GM06990 (cell line): ENCODE results near the gene PRSS8.

Experiments
- DNase-seq: peaks from one replicate; pipeline ENCODE4 v3.0.0-alpha.2; 2011; ENCODE audit not compliant: insufficient read length; ENCODE audit errors: extremely low read depth
- H3K27me3 ChIP-seq: replicated peaks from 2 replicates; pipeline ENCODE4 v1.6.0; 2011; ENCODE audit warnings: low read length; ENCODE audit not compliant: control insufficient read depth, insufficient read depth
- H3K36me3 ChIP-seq: 2 replicates; pipeline ENCODE4 v1.5.1; 2011; ENCODE audit warnings: low read length; ENCODE audit not compliant: control insufficient read depth, insufficient read depth
- H3K4me3 ChIP-seq: replicated peaks from 2 replicates; pipeline ENCODE4 v1.5.1; 2011; ENCODE audit warnings: low read depth, mild to moderate bottlenecking, control low read depth, low read length
- CTCF ChIP-seq: IDR thresholded peaks from 2 replicates; pipeline ENCODE4 v1.5.1; 2011; ENCODE audit warnings: low read length, control low read depth, mild to moderate bottlenecking, inconsistent platforms; ENCODE audit not compliant: insufficient read depth, poor library complexity, severe bottlenecking

PRSS8 gene

GRCh38 chr16:31135535-31136286 lies at the start of gene PRSS8:
TSS of gene PRSS8 (minus strand) at chr16:31135727. CDS start at chr16:31135498, 229 bp downstream.
- peaks cover 4% of the 10 kb centered on the region for H3K36me3 ChIP-seq
- no peak for TF ChIP-seq CTCF
- no peak within 1 kb of the TSS for H3K4me3 ChIP-seq
- no peaks in the 10 kb centered on the region for H3K27me3 ChIP-seq
- DNase-seq = no peak

GRCh38 chr16:31184888-31185287 lies 49.4 kb upstream of the PRSS8 start:
- H3K27me3 ChIP-seq = no peaks in the 10 kb centered on the region
- no peak overlapping the region for H3K4me3 ChIP-seq
- peaks cover 39% of the 10 kb centered on the region for H3K36me3 ChIP-seq
- DNase-seq = no peak
- no peak for TF ChIP-seq CTCF

GRCh38 chr16:31183432-31184428 lies 48.2 kb upstream of the PRSS8 start:
- H3K36me3 ChIP-seq = peaks cover 35% of the 10 kb centered on the region
- no peaks in the 10 kb centered on the region for H3K27me3 ChIP-seq
- no peak overlapping the region for H3K4me3 ChIP-seq
- TF ChIP-seq CTCF = no peak
- DNase-seq = no peak

GRCh38 chr16:31182391-31182790 lies 46.9 kb upstream of the PRSS8 start:
- Histone ChIP-seq H3K36me3 (peaks cover 27% of the 10 kb centered on the region), H3K27me3 (no peaks in the 10 kb centered on the region), H3K4me3 (peak overlapping the region; percentile 92)
- no peak for DNase-seq
- no peak for TF ChIP-seq CTCF

GRCh38 chr16:31181102-31181830 lies 45.7 kb upstream of the PRSS8 start:
- peak; percentile 41 for DNase-seq

More at GRCh38 chr16:31181102-31181830, 45.7 kb upstream of the PRSS8 start:
- no peaks in the 10 kb centered on the region for H3K27me3 ChIP-seq
- peak overlapping the region; percentile 92 for H3K4me3 ChIP-seq
- H3K36me3 ChIP-seq = peaks cover 16% of the 10 kb centered on the region
- TF ChIP-seq CTCF = no peak
